Stimulated activated naive CD8-positive, alpha-beta T cell treated with anti-CD3 and anti-CD28 coated beads, Interleukin-15, Interleukin-2, amounts not matched to agents 100 ng/mL and 50 ng/mL, for 24 hours (primary cell): ENCODE results near the gene NPAS3.

ENCODE experiments used
- H3K27ac Mint-ChIP-seq: one replicate; pipeline ENCODE4 v1.8.0; 2021; ENCODE audit warnings: mild to moderate bottlenecking, mixed read lengths
- H3K27me3 Mint-ChIP-seq: one replicate; pipeline ENCODE4 v1.8.0; 2021; ENCODE audit warnings: mixed read lengths
- H3K36me3 Mint-ChIP-seq: one replicate; pipeline ENCODE4 v1.8.0; 2021; ENCODE audit warnings: low read depth, mixed read lengths
- H3K4me1 Mint-ChIP-seq: one replicate; pipeline ENCODE4 v1.8.0; 2021; ENCODE audit warnings: low read depth, mixed read lengths
- H3K4me3 Mint-ChIP-seq: one replicate; pipeline ENCODE4 v1.8.0; 2021; ENCODE audit warnings: mild to moderate bottlenecking, mixed read lengths
- H3K9me3 Mint-ChIP-seq: one replicate; pipeline ENCODE4 v1.8.0; 2021; ENCODE audit warnings: mixed read lengths

The NPAS3 gene

DNA sequence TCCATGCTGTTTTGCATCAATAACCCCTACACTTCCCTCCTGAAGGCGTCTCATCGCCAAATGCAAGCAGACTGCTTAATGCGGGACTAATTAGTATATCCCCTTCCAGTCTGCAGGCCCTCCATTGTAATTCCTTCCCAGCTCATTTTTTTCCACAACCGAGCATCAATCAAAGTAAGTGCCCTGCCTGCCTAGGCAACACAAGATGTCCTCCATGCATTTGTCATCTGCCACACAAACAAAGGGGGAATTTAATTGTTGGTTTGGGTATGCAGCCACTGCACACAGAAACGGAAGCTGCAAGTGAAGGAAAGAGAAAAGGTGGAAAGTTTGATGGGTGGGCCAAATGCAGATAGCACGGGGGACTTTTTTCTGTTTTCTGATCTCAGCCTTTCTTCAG lies 844.2 kb downstream of the NPAS3 start:
- Mint-ChIP-seq H3K4me3 (no peak overlapping the region), H3K27me3 (peaks cover 7% of the 10 kb centered on the region), H3K4me1 (no peaks in the 10 kb centered on the region), H3K9me3 (no peaks in the 10 kb centered on the region), H3K27ac (no peak overlapping the region), H3K36me3 (no peaks in the 10 kb centered on the region)

- Mint-ChIP-seq H3K27ac (no peak overlapping the region), H3K4me1 (peaks cover 3% of the 10 kb centered on the region), H3K36me3 (no peaks in the 10 kb centered on the region), H3K27me3 (peaks cover 18% of the 10 kb centered on the region), H3K9me3 (no peaks in the 10 kb centered on the region), H3K4me3 (no peak overlapping the region)
Measured at GRCh38 chr14:33786091-33786825, 847.6 kb downstream of the NPAS3 start.

- peaks cover 31% of the 10 kb centered on the region for H3K27me3 Mint-ChIP-seq
- H3K36me3 Mint-ChIP-seq = no peaks in the 10 kb centered on the region
- H3K9me3 Mint-ChIP-seq = no peaks in the 10 kb centered on the region
- H3K27ac Mint-ChIP-seq = no peak overlapping the region
- H3K4me1 Mint-ChIP-seq = peaks cover 9% of the 10 kb centered on the region
- H3K4me3 Mint-ChIP-seq = no peak overlapping the region
Measured at GRCh38 chr14:33788161-33788560, 849.5 kb downstream of the NPAS3 start.

GRCh38 chr14:33790996-33791395 lies 852.3 kb downstream of the NPAS3 start:
- Mint-ChIP-seq H3K4me3 (no peak overlapping the region), H3K36me3 (no peaks in the 10 kb centered on the region), H3K27ac (no peak overlapping the region), H3K27me3 (peaks cover 44% of the 10 kb centered on the region), H3K4me1 (peaks cover 9% of the 10 kb centered on the region), H3K9me3 (no peaks in the 10 kb centered on the region)

DNA sequence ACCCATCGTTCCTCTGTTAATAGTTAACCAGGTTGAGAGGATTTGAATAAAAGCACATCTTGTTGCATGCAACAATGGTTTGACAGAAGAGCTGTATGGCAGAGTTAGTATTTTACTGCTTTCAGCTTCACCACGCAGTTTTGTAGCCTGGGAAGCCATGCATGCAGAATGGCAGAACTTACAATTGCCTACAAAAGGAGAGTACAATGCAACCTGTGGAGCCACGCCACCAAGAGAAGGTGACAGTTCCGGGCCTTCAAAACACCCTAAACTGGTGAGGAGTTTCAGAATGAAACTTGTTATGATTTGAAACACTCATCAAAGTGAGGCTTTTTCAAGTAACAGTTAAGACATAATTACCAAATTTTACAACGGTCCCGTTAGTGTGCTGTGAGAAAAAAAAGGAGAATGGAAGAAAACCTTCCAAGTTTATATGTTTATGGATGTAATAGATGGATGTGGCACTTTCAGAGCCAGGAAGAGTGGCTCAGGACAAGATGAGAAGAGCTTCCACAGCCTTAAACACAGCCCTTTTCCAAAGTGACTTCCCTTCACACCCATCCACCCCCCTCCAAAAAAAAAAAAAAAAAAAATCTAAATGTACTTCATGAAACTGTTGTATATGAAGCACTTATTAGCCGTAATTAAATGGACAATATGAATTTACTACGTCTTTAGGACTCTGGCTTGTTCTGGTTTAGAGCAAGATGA lies 853.5 kb downstream of the NPAS3 start:
- H3K4me3 Mint-ChIP-seq = no peak overlapping the region

DNA sequence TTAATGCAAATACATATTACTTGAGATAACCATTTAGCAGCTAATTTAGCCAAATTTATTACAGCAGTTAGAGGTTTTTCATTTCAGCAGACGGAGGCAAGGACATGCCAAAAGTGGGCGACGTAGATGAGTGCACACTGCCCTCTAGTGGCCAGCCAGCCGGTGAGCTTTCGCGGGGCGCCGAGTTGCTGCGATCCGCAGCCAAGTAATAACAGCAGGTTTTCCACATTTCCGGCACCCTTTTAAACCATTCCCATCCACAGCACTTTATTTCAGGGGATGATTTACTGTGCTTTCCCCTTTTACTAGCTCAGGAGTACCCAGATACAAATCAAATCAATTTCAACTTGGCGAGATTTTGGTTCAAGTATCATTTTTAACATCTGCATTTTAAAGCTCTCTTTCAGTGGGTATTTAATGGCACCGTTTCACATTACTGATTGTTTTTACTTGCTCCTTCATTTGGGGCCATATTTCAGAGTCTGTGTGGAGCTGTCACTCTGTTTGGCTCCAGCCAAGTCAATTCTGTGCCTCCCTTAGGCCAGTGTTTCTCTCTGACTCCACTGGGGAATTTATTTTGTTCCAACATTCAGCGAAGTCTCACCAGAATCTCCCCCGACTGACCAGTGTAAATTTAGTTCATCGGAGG lies 854.2 kb downstream of the NPAS3 start:
- Mint-ChIP-seq H3K4me3 (no peak overlapping the region), H3K9me3 (no peaks in the 10 kb centered on the region)

More for the DNA sequence above, 853.5 kb downstream of the NPAS3 start:
- H3K27ac Mint-ChIP-seq = no peak overlapping the region
- no peaks in the 10 kb centered on the region for H3K9me3 Mint-ChIP-seq
- peaks cover 47% of the 10 kb centered on the region for H3K27me3 Mint-ChIP-seq
- no peaks in the 10 kb centered on the region for H3K36me3 Mint-ChIP-seq
- H3K4me1 Mint-ChIP-seq = peaks cover 9% of the 10 kb centered on the region

GRCh38 chr14:33793398-33794110 lies 854.9 kb downstream of the NPAS3 start:
- Mint-ChIP-seq H3K27me3 (peaks cover 57% of the 10 kb centered on the region), H3K4me3 (no peak overlapping the region), H3K4me1 (peaks cover 9% of the 10 kb centered on the region), H3K9me3 (no peaks in the 10 kb centered on the region), H3K36me3 (no peaks in the 10 kb centered on the region), H3K27ac (no peak overlapping the region)

More for the DNA sequence above, 854.2 kb downstream of the NPAS3 start:
- Mint-ChIP-seq H3K36me3 (no peaks in the 10 kb centered on the region), H3K4me1 (peaks cover 9% of the 10 kb centered on the region), H3K27ac (no peak overlapping the region), H3K27me3 (peaks cover 50% of the 10 kb centered on the region)

- Mint-ChIP-seq H3K27me3 (peaks cover 63% of the 10 kb centered on the region), H3K4me1 (peaks cover 9% of the 10 kb centered on the region), H3K9me3 (no peaks in the 10 kb centered on the region), H3K36me3 (no peaks in the 10 kb centered on the region), H3K27ac (no peak overlapping the region), H3K4me3 (no peak overlapping the region)
Measured at GRCh38 chr14:33794791-33795305, 856.2 kb downstream of the NPAS3 start.

GRCh38 chr14:33796356-33796755 lies 857.7 kb downstream of the NPAS3 start:
- Mint-ChIP-seq H3K27ac (no peak overlapping the region), H3K36me3 (peaks cover 4% of the 10 kb centered on the region), H3K9me3 (peaks cover 4% of the 10 kb centered on the region), H3K4me3 (no peak overlapping the region), H3K27me3 (peaks cover 59% of the 10 kb centered on the region), H3K4me1 (peaks cover 10% of the 10 kb centered on the region)

DNA sequence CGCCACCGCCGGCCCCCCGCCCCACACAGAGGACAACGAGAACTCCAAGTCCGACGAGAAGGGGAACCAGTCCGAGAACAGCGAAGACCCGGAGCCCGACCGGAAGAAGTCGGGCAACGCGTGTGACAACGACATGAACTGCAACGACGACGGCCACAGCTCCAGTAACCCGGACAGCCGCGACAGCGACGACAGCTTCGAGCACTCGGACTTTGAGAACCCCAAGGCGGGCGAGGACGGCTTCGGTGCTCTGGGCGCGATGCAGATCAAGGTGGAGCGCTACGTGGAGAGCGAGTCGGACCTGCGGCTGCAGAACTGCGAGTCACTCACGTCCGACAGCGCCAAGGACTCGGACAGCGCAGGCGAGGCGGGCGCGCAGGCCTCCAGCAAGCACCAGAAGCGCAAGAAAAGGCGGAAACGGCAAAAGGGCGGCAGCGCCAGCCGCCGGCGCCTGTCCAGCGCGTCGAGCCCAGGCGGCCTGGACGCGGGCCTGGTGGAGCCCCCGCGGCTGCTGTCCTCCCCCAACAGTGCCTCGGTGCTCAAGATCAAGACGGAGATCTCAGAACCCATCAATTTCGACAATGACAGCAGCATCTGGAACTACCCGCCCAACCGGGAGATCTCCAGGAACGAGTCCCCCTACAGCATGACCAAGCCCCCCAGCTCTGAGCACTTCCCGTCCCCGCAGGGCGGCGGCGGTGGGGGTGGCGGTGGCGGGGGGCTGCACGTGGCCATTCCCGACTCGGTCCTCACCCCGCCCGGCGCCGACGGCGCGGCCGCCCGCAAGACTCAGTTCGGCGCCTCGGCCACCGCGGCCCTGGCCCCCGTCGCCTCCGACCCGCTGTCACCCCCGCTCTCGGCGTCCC lies 861.3 kb downstream of the NPAS3 start:
- H3K27ac Mint-ChIP-seq = no peak overlapping the region
- peaks cover 4% of the 10 kb centered on the region for H3K4me1 Mint-ChIP-seq
- no peak overlapping the region for H3K4me3 Mint-ChIP-seq
- H3K9me3 Mint-ChIP-seq = peaks cover 4% of the 10 kb centered on the region
- H3K36me3 Mint-ChIP-seq = peaks cover 5% of the 10 kb centered on the region
- peaks cover 52% of the 10 kb centered on the region for H3K27me3 Mint-ChIP-seq

DNA sequence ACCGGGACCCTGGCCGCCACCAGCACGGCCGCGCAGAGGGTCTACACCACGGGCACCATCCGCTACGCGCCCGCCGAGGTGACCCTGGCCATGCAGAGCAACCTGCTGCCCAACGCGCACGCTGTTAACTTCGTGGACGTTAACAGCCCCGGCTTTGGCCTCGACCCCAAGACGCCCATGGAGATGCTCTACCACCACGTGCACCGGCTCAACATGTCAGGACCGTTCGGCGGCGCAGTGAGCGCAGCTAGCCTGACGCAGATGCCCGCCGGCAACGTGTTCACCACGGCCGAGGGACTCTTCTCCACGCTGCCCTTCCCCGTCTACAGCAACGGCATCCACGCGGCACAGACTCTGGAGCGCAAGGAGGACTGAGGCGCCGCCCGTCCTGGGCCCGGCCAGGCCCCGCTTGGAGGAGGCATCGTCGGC lies 862.1 kb downstream of the NPAS3 start:
- Mint-ChIP-seq H3K9me3 (peaks cover 4% of the 10 kb centered on the region), H3K4me1 (peaks cover 4% of the 10 kb centered on the region), H3K36me3 (peaks cover 5% of the 10 kb centered on the region), H3K4me3 (no peak overlapping the region), H3K27me3 (peaks cover 48% of the 10 kb centered on the region), H3K27ac (no peak overlapping the region)

- H3K27me3 Mint-ChIP-seq = peaks cover 42% of the 10 kb centered on the region
- H3K9me3 Mint-ChIP-seq = peaks cover 4% of the 10 kb centered on the region
- no peak overlapping the region for H3K4me3 Mint-ChIP-seq
- H3K27ac Mint-ChIP-seq = no peak overlapping the region
- peaks cover 5% of the 10 kb centered on the region for H3K36me3 Mint-ChIP-seq
- H3K4me1 Mint-ChIP-seq = peaks cover 4% of the 10 kb centered on the region
Measured at GRCh38 chr14:33802737-33803136, 864.1 kb downstream of the NPAS3 start.

- H3K27me3 Mint-ChIP-seq = peaks cover 27% of the 10 kb centered on the region
Measured at GRCh38 chr14:33805593-33805992, 866.9 kb downstream of the NPAS3 start.

GRCh38 chr14:33806905-33807304 lies 868.2 kb downstream of the NPAS3 start:
- H3K27me3 Mint-ChIP-seq = peaks cover 18% of the 10 kb centered on the region
- no peak overlapping the region for H3K4me3 Mint-ChIP-seq
- H3K9me3 Mint-ChIP-seq = no peaks in the 10 kb centered on the region
- no peaks in the 10 kb centered on the region for H3K36me3 Mint-ChIP-seq
- no peak overlapping the region for H3K27ac Mint-ChIP-seq
- H3K4me1 Mint-ChIP-seq = no peaks in the 10 kb centered on the region

More at GRCh38 chr14:33805593-33805992, 866.9 kb downstream of the NPAS3 start:
- Mint-ChIP-seq H3K4me1 (peaks cover 4% of the 10 kb centered on the region), H3K27ac (no peak overlapping the region), H3K36me3 (peaks cover 5% of the 10 kb centered on the region), H3K9me3 (peaks cover 4% of the 10 kb centered on the region), H3K4me3 (no peak overlapping the region)
